Mesenchymal stem cell (in vitro differentiated cells and primary cell): Measurements from ENCODE around the gene COL23A1.

ENCODE experiments used
- DNase-seq: peaks from one replicate; pipeline ENCODE4 v3.0.0-alpha.2; 2013
- H2AFZ ChIP-seq: one replicate; pipeline ENCODE4 v1.6.1; 2013; ENCODE audit warnings: low read depth, mild to moderate bottlenecking, control low read depth, inconsistent platforms, low read length, moderate library complexity
- H2AK5ac ChIP-seq: 2 replicates; pipeline ENCODE4 v1.6.1; 2013; ENCODE audit warnings: low read length, moderate library complexity, mild to moderate bottlenecking, inconsistent platforms; ENCODE audit not compliant: severe bottlenecking
- H2BK120ac ChIP-seq: one replicate; pipeline ENCODE4 v1.6.1; 2013; ENCODE audit warnings: low read depth, mild to moderate bottlenecking, inconsistent platforms, low read length, moderate library complexity
- H2BK12ac ChIP-seq, 2 experiments: one replicate each; pipeline ENCODE4 v1.6.1; 2013; ENCODE audit warnings: inconsistent platforms in 2 of 2, low read length in 2 of 2, mild to moderate bottlenecking in 2 of 2, moderate library complexity in 2 of 2, control low read depth in 1 of 2
- H2BK15ac ChIP-seq: one replicate; pipeline ENCODE4 v1.6.1; 2013; ENCODE audit warnings: mild to moderate bottlenecking, low read depth, inconsistent platforms; ENCODE audit not compliant: poor library complexity, severe bottlenecking
- H2BK5ac ChIP-seq: 2 replicates; pipeline ENCODE4 v1.6.1; 2013; ENCODE audit warnings: low read depth, mild to moderate bottlenecking, low read length, control low read depth, inconsistent platforms; ENCODE audit not compliant: poor library complexity, severe bottlenecking
- H3K14ac ChIP-seq, 2 experiments: one replicate each; pipeline ENCODE4 v1.6.1; 2013; ENCODE audit warnings: inconsistent platforms in 2 of 2, low read length in 2 of 2, control low read depth in 1 of 2, mild to moderate bottlenecking in 1 of 2, moderate library complexity in 1 of 2
- H3K18ac ChIP-seq, 2 experiments: one replicate each; pipeline ENCODE4 v1.6.1; 2013; ENCODE audit warnings: inconsistent platforms in 2 of 2, low read length in 2 of 2, control low read depth in 1 of 2, low read depth in 1 of 2, mild to moderate bottlenecking in 1 of 2
- H3K23ac ChIP-seq, 2 experiments: one replicate each; pipeline ENCODE4 v1.6.1; 2013; ENCODE audit warnings: inconsistent platforms in 2 of 2, low read length in 2 of 2, mild to moderate bottlenecking in 2 of 2, moderate library complexity in 2 of 2, control low read depth in 1 of 2
- H3K27ac ChIP-seq: 2 replicates; pipeline ENCODE4 v1.5.1; 2013; ENCODE audit warnings: mild to moderate bottlenecking, moderate library complexity, low read length, control low read depth, inconsistent platforms; ENCODE audit not compliant: poor library complexity, severe bottlenecking
- H3K27me3 ChIP-seq, 2 experiments: 2 replicates each; pipeline versions ENCODE4 v1.6.1 to v1.7.0; 2013; ENCODE audit warnings: low read length in 2 of 2, mild to moderate bottlenecking in 2 of 2, moderate library complexity in 2 of 2, control low read depth in 1 of 2, inconsistent platforms in 1 of 2; ENCODE audit not compliant: control insufficient read depth in 1 of 2, insufficient read depth in 1 of 2
- H3K36me3 ChIP-seq, 2 experiments: 2 replicates each; pipeline versions ENCODE4 v1.6.1 to v1.7.0; 2013; ENCODE audit warnings: low read length in 2 of 2, control low read depth in 1 of 2, inconsistent platforms in 1 of 2, low read depth in 1 of 2, mild to moderate bottlenecking in 1 of 2; ENCODE audit not compliant: insufficient read depth in 2 of 2, control insufficient read depth in 1 of 2
- H3K4ac ChIP-seq, 2 experiments: one replicate each; pipeline ENCODE4 v1.6.1; 2013; ENCODE audit warnings: inconsistent platforms in 2 of 2, low read length in 2 of 2, mild to moderate bottlenecking in 2 of 2, moderate library complexity in 2 of 2, control low read depth in 1 of 2, low read depth in 1 of 2
- H3K4me1 ChIP-seq: 2 replicates; pipeline ENCODE4 v1.6.1; 2013; ENCODE audit warnings: low read depth, low read length, control low read depth; ENCODE audit not compliant: control insufficient read depth, insufficient read depth
- H3K4me2 ChIP-seq: 2 replicates; pipeline ENCODE4 v1.6.1; 2013; ENCODE audit warnings: low read length, mild to moderate bottlenecking, inconsistent platforms; ENCODE audit not compliant: poor library complexity, severe bottlenecking
- H3K4me3 ChIP-seq, 2 experiments: 2 replicates each; pipeline versions ENCODE4 v1.5.1 to v1.7.0; 2013; ENCODE audit warnings: low read length in 2 of 2, mild to moderate bottlenecking in 2 of 2, control low read depth in 1 of 2, low read depth in 1 of 2; ENCODE audit not compliant: insufficient read depth in 1 of 2
- H3K79me1 ChIP-seq: replicated peaks from 2 replicates; pipeline ENCODE4 v1.6.1; 2013; ENCODE audit warnings: mild to moderate bottlenecking, control low read depth, low read length, inconsistent platforms; ENCODE audit not compliant: poor library complexity, severe bottlenecking
- H3K9ac ChIP-seq: 2 replicates; pipeline ENCODE4 v1.7.0; 2013; ENCODE audit warnings: mild to moderate bottlenecking, low read length, moderate library complexity
- H3K9me3 ChIP-seq: 2 replicates; pipeline ENCODE4 v1.7.0; 2013; ENCODE audit warnings: mild to moderate bottlenecking, low read length; ENCODE audit not compliant: control insufficient read depth
- H4K8ac ChIP-seq: one replicate; pipeline ENCODE4 v1.6.1; 2013; ENCODE audit warnings: inconsistent platforms, mild to moderate bottlenecking, low read length, moderate library complexity
- H4K91ac ChIP-seq: one replicate; pipeline ENCODE4 v1.6.1; 2013; ENCODE audit warnings: mild to moderate bottlenecking, low read length, inconsistent platforms
- WGBS: methylation state at CpG from one replicate; pipeline ENCODE4 v1.1.7; 2013; ENCODE audit warnings: mixed read lengths; 5-methylcytosine and 5-hydroxymethylcytosine counted together

The COL23A1 gene

DNA sequence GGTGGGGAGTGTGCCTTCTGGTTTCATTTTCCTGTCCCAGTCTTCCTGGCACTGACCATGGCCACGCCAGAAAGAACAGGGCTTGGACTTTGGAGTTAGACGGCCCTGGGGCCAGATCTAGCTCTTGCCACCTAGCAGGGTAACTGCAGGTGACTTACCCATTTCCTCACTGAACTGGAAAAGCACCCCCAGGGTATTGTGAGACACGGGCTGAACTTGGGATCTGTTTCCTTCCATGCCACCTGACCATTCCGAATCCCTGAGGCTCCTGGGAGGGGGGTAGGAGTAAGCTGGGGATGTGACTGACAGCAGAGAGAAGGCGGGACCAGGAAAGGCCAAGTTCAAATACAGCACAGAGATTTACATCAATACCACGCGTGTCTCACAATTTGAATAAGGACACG, 376.4 kb downstream of the COL23A1 start:
- peaks cover 38% of the 10 kb centered on the region for H3K79me1 ChIP-seq
- no peak overlapping the region for H3K23ac ChIP-seq
- WGBS = 93% methylated on average over 8 of the region's 8 CpGs
- no peak overlapping the region for H3K4me3 ChIP-seq
- H3K18ac ChIP-seq = no peak overlapping the region
- no peak overlapping the region for H3K4ac ChIP-seq
- H3K9me3 ChIP-seq = no peaks in the 10 kb centered on the region
- peaks cover 2% of the 10 kb centered on the region for H3K4me1 ChIP-seq
- peaks cover 81 to 92% of the 10 kb centered on the region in 2 experiments for H3K36me3 ChIP-seq
- H4K91ac ChIP-seq = no peak overlapping the region
- H3K27ac ChIP-seq = no peak overlapping the region
- no peak overlapping the region for H4K8ac ChIP-seq
- no peak overlapping the region for H3K4me2 ChIP-seq
- H2BK15ac ChIP-seq = no peak overlapping the region
- no peak overlapping the region for H2BK12ac ChIP-seq
- no peak overlapping the region for H2BK120ac ChIP-seq
- DNase-seq = no peak
- no peak overlapping the region for H3K14ac ChIP-seq
- H3K9ac ChIP-seq = no peak overlapping the region
- H3K27me3 ChIP-seq = no peaks in the 10 kb centered on the region
- H2BK5ac ChIP-seq = no peak overlapping the region
- no peak overlapping the region for H2AK5ac ChIP-seq
- no peak overlapping the region for H2AFZ ChIP-seq

DNA sequence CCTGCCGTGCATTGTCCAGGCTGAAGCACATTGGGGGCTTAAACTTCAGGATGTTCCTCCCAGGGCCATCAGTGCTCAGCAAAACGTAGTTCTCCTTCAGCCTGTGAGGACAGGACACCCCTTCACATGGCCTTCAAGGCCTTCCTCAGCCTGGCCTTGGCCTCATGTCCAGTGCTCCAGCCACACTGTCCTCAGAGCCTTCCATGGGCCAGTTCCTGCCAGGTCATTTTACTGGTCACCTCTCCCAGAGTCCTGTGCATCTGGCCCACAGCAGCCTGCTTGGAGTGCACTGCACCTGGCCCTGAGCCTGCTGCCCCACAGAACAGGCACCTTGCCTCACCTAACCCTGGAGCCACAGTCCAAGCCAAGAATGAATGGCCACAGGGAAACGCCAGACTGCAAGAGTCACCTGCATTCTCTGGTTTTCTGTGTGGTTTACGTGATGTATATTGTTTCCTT, 377.2 kb downstream of the COL23A1 start:
- no peak overlapping the region for H3K14ac ChIP-seq
- no peak overlapping the region for H3K23ac ChIP-seq
- H2BK15ac ChIP-seq = no peak overlapping the region
- H2AK5ac ChIP-seq = no peak overlapping the region
- WGBS = 80% methylated on average over 4 of the region's 4 CpGs
- peaks cover 3% of the 10 kb centered on the region for H3K4me1 ChIP-seq
- peaks cover 85 to 92% of the 10 kb centered on the region in 2 experiments for H3K36me3 ChIP-seq
- H3K18ac ChIP-seq = no peak overlapping the region
- H2BK120ac ChIP-seq = no peak overlapping the region
- H2AFZ ChIP-seq = no peak overlapping the region
- no peak overlapping the region for H2BK12ac ChIP-seq
- H4K91ac ChIP-seq = no peak overlapping the region
- H3K9me3 ChIP-seq = no peaks in the 10 kb centered on the region
- no peak overlapping the region for H2BK5ac ChIP-seq
- DNase-seq = no peak
- H3K27ac ChIP-seq = no peak overlapping the region
- no peak overlapping the region for H3K4me2 ChIP-seq
- no peak overlapping the region for H3K9ac ChIP-seq
- H3K4me3 ChIP-seq = no peak overlapping the region
- peak overlapping the region; percentile 52 for H4K8ac ChIP-seq
- H3K4ac ChIP-seq = no peak overlapping the region
- peaks cover 38% of the 10 kb centered on the region for H3K79me1 ChIP-seq
- H3K27me3 ChIP-seq = no peaks in the 10 kb centered on the region

DNA sequence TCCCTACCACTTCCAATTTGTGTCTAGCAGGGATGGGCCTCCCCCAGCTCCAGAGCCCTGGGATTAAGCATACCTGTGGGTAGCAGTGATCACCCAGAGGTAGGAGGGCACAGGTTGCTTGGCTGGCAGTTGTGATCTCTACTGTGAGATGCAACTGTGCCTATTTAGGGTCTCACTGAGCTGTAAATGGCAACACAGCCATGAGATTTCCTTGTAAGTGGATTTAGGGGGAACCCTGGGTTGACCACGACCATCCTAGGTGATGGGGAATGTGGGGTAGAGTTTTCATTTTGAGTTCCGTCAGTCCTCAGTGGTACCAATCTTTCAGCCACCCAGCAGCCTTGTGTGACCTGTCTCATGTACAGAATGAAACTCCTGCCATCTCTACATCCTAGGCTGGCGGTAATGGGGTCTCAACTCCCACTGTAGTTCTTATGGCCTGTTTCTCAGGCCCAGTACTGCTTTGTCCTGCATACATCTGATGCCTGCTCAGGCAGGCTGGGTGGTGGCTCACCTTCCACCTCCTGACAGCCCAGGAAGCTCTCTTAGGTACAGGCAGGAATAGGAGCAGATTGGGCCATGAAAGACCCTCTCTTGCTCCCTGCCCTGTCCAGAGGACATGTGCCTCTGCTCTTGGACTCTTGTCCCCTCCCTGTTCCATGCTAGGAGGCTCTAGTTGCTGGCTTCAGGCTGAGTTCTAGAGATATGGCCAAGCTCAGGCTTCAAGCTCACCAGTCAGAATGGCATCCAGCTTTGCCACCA, 377.8 kb downstream of the COL23A1 start:
- no peak overlapping the region for H2BK12ac ChIP-seq
- no peak overlapping the region for H3K14ac ChIP-seq
- H2BK5ac ChIP-seq = no peak overlapping the region
- peaks cover 38% of the 10 kb centered on the region for H3K79me1 ChIP-seq
- H3K4me3 ChIP-seq = no peak overlapping the region
- H3K4me2 ChIP-seq = no peak overlapping the region
- WGBS = 100% methylated on average over 2 of the region's 3 CpGs
- no peak overlapping the region for H4K91ac ChIP-seq
- H2BK15ac ChIP-seq = no peak overlapping the region
- peaks cover 7% of the 10 kb centered on the region for H3K4me1 ChIP-seq
- no peak overlapping the region for H3K9ac ChIP-seq
- H3K36me3 ChIP-seq = peaks cover 90 to 99% of the 10 kb centered on the region in 2 experiments
- no peaks in the 10 kb centered on the region for H3K27me3 ChIP-seq
- no peak overlapping the region for H2AFZ ChIP-seq
- H2AK5ac ChIP-seq = no peak overlapping the region
- H2BK120ac ChIP-seq = no peak overlapping the region
- H3K23ac ChIP-seq = peak overlapping the region in 1 of 2 experiments; percentile 13
- no peaks in the 10 kb centered on the region for H3K9me3 ChIP-seq
- peak overlapping the region; percentile 50 for H4K8ac ChIP-seq
- no peak overlapping the region for H3K4ac ChIP-seq
- DNase-seq = no peak
- H3K18ac ChIP-seq = peak overlapping the region in 1 of 2 experiments; percentile 21
- no peak overlapping the region for H3K27ac ChIP-seq

DNA sequence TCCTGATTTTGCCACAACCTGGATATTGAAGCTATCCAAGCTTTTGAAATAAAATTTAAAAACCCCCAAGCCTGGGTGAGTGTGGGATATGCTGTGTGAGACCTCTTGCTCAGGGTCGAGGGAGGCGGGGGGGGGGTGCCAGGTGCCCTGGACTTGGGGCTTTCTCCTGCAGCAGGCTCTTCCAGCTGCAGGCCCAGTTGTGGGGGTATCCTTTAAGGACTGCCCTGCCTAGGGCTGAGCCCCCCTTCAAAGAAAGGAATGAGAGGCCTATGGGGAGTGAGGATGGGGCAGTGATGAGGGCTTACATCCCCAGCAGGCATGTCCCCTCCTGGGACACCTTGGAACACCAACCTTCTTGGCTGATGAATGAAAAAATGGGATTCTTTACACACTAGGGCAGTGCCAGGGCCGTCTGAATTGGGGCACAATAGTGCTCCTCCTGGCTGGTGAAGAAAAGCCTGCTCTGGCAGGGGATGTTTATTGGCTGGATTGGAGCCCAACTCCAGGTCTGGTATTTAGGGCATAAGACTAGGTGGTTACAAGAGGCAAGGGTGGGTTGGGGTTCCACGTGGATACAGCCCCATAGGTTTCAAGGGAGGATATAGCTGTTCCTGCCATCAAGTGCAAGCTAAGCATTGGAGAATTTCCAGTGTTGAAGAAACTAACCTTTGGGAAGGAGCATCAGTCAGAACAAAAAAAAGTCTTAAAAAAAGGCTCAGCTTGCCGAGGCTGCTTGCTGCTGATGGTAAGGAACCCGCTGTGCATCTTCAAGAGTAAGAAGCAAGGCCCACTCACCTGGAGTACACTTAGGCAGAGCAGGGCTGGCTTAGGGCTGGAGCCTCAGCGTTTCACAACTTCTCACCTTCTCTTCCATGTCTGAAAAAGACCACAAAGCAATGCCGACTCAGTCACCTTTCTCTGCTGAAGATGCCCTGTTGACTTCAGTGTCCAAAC, 378.8 kb downstream of the COL23A1 start:
- Histone ChIP-seq H4K91ac (no peak overlapping the region), H3K36me3 (peaks cover 91 to 100% of the 10 kb centered on the region in 2 experiments), H3K23ac (no peak overlapping the region), H3K14ac (no peak overlapping the region), H4K8ac (peak overlapping the region; percentile 48), H3K4ac (no peak overlapping the region), H3K27me3 (no peaks in the 10 kb centered on the region), H3K4me3 (no peak overlapping the region), H3K4me2 (no peak overlapping the region), H2BK5ac (no peak overlapping the region), H3K79me1 (peaks cover 37% of the 10 kb centered on the region), H3K9me3 (no peaks in the 10 kb centered on the region), H2BK15ac (no peak overlapping the region), H2AK5ac (no peak overlapping the region), H3K18ac (no peak overlapping the region), H2AFZ (no peak overlapping the region), H2BK12ac (no peak overlapping the region), H2BK120ac (no peak overlapping the region), H3K27ac (no peak overlapping the region), H3K4me1 (peaks cover 14% of the 10 kb centered on the region), H3K9ac (no peak overlapping the region)
- no peak for DNase-seq
- WGBS = 90% methylated on average over 8 of the region's 8 CpGs
